Stimulated activated CD8-positive, alpha-beta memory T cell treated with anti-CD3 and anti-CD28 coated beads, Interleukin-2, amount 100 ng/mL, for 1 hour (primary cell): Measurements from ENCODE around the gene KIF5C.
A peak's percentile ranks its signal among the peaks of the same experiment; 100 is the strongest.

Experiments used
- DNase-seq, 2 donors: peaks; one replicate each; pipeline ENCODE4 v3.0.0-alpha.2; 2020; ENCODE audit warnings: low read depth in 2 of 2

The KIF5C gene

DNA sequence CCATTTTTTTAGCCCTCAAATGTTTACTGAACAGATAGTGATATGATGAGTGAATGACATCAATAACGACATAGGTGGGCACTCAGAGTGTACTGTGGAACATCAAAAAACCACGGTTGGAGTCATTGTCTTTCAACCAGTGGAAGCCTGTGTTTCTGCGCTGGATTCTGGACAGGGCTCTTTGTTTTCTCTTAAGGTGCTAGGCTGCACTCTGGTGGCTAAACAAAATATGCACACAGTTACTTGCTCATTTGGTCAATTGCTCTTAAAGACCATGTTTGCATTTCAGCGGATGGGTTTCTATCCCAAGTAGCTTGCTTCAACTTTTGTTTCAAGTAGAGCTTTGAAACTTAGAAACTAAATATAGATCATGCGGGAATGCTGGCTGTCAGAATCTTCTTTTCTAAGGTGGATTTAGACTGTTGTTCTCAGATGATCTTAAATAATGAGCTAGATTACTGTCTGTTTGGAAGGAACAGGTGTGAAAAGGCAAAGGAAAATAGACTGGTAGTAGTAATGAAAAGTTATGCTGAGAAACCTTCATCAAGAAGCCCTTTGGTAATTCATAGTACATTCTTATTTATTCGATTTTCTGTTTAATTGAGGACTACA lies 115.0 kb downstream of the KIF5C start:
- peak in 1 of 2 donors; percentile 3 for DNase-seq

DNA sequence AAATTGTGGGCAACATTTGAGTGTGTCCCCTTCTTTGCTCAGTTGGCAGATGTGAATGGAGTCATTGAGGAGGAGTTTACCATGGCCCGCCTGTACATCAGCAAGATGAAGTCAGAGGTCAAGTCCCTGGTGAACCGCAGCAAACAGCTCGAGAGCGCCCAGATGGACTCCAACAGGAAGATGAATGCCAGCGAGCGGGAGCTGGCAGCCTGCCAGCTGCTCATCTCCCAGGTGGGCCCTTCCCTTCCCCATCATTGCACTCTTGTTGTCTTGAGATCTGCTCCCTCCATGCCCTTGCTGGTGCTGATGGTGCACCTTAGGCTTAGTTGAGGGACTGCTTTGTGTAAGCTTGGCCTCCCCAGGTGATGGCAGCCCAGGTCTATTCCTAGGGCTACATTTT lies 115.9 kb downstream of the KIF5C start:
- DNase-seq, result no peak

DNA sequence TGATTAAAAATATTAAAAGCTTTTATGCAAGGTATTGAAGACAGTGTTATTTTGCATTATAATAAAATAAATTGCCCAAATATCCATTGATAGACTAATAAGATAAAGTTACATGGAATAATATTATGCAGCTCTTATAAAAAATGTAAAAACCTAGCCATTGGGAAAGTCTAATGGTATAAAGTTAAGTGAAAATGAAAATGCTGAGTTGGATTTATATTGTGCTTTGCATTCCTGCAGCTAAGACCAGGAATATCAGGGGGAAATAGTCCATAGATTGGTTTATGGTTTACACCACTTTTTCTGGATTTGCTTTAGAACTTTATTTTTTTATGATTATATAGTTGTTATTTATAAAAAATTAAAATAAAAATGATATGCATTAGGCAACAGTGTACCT lies 117.4 kb downstream of the KIF5C start:
- DNase-seq, result no peak

DNA sequence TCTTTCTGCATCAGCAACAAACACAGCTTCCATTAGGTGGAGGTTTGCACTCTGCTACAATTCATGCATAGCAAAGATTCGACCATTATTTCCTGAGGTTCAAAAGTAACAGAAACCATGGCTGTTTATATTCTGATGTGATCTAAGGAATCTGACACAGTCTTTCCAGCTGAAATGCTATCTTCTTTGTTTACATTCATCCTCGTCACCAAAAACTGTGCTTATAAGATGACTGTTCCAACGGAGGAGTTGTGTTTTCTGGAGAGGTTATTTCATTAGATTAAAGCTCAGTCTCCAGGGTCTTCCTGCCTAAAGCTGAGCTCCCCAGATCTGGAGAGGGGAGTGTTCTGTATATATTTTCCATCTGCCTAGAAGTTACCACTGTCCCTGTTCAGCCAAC lies 118.3 kb downstream of the KIF5C start:
- DNase-seq, result no peak

DNA sequence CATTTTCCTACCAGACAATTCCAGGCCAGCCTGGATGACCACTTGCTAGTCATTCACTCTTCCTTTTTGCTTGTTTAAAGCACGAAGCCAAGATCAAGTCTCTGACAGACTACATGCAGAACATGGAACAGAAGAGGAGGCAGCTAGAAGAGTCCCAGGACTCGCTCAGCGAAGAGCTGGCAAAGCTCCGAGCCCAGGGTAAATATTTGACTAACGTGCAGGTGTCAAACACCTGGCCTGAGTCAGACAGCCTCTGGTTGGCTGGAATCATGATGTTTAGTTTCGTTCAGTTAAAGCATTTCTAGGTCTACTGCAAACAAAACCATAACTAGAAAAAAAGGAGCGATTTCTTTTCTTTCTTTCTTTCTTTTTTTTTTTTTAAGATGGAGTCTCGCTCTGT lies 119.3 kb downstream of the KIF5C start:
- no peak for DNase-seq

DNA sequence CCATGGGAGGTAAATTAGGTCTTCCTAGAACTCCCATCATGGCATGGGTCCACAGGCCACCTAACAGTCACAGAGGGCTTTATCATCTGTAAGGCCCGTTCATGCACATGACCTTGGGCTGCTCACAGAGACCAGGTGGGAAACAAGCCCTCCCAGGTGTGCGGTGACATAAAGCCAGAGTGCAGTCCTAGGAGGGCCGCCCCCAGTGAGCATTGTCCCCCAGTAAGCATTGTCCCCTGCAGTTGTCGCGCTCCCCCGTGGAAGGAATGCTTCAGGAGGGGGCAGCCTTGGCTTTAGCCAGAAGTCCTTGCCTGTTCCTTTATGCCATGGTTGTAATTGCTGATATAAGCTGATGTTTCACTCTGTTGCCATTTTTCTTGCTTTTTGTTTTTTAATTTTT lies 121.8 kb downstream of the KIF5C start:
- DNase-seq, result no peak

DNA sequence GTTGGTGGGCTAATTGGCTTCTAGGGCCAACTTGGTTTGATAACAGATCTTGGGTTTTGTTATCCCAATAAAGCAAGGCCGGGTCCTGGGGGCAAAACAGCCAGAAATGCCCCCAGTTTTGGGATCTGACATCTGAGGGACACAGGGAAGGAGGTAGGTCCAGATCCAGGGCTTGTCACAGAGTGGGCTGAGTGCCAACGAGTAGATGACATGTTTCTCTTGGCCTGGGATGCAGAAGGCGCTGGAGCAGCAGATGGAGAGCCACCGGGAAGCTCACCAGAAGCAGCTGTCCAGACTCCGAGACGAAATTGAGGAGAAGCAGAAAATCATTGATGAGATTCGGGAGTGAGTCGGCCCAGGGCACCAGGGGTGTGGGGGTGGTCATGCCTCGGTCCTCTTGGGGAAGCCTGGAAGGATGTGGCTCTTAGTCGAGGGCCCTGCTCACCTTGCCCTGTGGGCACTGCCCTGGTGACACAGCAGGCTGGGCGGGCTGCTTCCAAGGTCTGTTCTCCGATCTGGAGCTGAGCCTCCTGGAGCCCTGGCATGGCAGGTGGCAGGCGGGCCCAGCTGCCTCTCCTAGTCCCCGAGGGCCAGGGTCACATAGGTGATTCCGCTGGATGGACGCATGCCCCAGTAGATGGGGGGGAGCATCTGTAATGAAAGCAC lies 123.3 kb downstream of the KIF5C start:
- DNase-seq, result no peak

DNA sequence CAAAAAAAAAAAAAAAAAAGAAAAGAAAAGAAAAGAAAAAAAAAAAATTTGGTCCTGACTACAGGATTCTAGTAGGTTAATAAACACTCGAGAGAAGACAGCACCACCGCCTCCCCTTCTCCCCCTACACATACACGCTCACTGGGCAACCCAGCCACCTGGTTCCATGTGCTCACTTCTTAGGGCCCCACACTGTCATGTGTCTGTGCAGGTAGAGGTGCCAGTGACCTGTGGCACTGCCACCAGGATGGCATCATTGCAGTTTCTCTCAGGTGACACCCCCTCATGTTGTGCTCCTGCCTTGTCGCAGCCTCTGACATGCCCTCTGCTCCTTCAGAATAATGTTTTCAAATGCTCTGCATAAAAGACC lies 123.8 kb downstream of the KIF5C start:
- DNase-seq, result no peak

DNA sequence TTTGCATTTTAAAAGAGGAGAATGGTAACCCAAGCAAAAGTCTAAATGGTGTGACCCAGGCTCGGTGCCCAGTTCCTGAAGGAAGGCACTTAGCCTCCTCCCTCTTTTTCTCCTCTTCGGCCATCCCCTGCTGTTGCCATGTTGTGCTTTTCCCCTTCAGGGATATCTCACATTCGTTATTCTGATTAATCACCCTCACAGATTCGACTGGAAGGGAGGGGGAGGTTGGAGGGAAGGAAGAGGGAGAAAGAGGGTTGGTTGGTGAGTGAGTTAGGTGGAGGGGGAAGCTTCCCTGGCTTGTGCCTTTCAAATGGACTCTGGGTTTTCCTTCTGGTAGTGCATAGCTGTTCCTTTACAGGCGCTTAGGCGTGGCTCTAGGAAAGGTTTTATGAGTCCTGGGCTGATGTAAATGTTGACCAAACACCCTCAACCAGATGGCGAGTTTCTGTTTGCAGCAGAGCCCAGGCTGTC lies 124.5 kb downstream of the KIF5C start:
- no peak for DNase-seq

DNA sequence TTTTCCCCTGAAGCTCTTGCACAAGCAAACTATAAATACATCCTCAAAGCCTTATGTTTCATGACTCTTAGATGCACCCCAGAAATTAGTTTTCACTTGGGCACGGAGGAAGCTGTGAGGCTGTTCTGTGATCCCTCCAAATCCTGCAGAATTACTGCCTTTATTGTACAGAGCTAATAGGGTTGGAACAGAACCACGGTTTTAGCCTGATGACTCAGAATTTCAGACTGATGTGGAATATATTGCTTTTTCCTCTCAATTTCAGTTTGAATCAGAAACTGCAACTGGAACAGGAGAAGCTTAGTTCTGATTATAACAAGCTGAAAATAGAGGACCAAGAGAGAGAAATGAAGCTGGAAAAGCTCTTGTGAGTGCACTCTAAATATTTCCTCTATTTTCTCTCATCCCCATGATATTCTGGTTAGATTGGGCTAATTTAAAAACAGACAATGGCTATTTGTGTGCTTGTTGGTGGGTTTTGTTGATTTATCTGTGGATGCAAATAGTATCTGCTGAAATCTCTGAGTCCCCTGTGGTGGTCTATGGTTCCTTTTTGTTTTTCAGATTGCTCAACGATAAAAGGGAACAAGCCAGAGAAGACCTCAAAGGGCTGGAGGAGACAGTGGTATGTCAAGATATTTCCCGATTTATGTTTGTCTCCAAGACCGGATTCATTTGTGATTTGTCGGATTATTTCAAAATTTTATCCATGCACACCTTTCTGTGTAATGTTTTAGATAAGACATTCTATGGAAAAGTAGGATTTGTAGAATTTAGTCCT lies 125.3 kb downstream of the KIF5C start:
- no peak for DNase-seq

DNA sequence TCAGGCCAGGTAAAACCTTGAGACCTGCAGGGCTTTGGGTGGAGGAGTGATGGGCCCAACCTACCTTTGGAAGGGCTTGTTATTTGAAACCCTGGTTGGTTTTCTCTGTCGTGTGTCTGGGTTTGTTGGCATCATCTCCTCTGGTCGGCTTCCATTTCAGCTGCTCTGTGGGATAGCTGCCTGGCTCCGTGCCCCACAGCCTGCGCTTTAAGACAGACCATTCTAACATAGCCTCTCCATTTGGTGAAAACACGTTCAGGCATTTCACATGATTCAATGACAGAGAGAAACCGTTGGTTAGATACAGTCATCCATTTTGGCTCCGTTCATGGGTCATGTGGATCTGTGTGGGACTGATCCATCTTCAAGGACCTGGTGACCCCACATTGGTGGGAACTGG lies 126.5 kb downstream of the KIF5C start:
- DNase-seq, result no peak

DNA sequence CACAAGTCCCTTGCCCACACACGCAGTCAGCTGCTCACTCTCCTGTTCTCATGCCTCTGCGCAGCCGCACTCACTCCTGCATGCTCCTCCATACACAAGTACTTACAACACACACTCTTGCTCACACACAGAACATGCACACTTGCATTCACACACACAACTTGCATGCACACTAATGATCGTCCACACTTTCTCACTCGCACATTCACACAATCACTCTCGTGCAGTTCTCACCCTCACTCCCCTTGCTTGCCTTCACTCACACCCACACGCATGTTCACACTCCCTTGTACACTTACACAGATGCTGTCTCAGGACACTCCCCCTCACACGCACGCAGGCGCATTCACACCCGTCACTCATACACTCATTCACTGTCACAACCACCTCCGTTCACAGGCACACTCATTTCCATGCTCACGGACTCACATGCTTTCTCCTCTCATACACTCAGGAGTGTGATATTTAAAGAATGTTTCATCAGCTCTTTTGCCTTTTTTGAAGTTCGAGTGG lies 127.4 kb downstream of the KIF5C start:
- DNase-seq, result no peak

DNA sequence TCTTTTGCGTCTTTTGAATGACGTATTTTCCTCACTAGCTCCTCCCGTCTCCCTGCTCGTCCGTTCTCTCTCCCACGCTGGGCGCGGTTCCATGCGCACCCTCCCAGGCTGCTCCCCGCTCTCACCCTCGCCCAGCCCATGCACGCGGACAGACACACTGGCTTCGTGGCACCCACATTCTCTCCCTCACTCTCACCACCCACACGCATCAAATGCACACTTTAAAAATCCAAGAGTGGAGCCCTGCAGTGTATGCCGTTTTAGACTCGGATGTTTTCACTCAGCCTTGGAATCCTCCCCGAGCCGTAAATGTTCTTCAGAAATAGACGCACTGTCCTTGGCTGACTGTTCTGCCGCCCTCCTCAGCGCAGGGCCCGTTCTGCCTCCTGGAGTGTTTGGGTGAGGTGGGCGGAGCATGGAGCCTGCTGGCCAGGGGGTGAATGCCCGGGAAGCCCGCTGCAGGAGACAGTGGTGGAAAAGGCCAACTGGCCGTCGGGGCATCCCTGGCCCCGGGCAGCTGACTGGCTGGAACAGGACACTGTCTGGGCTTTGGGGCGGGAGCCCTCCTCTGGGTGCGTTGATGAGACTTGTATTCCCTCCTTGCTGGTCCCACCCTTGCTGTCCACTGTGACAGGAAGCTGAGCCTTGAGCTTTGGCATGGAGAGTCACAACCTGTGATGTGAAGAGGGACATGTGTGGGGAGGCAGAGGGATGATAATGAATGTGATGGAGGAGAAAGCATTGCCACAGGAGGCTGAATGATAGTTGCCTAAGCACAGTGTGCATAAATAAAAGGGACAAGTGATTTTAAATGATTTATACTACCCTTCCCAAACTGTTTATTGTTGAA lies 128.1 kb downstream of the KIF5C start:
- DNase-seq, result no peak

DNA sequence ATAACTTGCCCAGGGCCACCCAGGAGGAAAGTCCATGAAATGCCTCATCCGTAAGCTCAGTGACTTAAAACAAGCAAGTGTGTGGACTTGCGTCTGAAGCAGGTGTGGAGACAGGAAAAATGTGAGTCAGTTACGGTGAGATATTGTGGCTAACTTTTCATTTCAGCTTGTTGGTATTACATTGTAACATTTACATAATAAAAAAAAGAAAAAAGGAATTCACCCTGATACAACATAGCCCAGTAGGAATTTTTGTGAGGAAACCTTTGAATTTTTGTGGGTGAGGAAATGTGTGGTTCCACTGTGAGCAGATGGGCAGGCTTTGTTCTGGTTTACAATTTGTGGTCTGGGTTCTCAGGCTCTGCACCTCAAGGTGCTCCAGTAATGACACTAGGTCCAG lies 129.8 kb downstream of the KIF5C start:
- no peak for DNase-seq

DNA sequence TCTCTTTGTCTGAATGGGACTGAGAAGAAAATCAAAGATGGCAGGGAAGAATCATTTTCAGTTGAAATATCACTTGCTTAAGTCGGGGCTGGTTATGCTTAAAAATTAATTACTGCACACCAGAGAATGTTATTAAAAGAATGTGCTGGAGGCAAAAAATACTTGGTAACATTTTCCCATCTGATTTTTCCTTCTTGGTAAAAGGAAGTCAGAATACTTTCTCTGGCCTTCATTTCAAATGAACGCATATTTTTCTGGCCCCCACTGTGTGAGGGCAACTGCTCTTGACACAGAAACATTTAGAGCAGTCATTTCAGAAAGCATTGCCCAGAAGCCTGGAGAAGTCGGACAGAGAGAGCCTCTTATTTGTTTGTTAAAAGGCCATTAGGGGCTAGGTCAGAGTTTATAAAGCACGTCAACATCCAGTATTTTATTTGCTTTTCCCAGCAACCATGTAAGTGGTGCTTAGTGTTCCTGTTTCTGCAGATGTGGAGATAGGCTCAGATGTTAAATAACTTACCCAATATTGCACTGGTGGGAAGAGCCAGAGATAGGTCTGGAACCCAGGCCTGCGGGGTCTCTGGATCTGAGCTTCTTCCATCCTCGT lies 130.5 kb downstream of the KIF5C start:
- DNase-seq, result no peak

DNA sequence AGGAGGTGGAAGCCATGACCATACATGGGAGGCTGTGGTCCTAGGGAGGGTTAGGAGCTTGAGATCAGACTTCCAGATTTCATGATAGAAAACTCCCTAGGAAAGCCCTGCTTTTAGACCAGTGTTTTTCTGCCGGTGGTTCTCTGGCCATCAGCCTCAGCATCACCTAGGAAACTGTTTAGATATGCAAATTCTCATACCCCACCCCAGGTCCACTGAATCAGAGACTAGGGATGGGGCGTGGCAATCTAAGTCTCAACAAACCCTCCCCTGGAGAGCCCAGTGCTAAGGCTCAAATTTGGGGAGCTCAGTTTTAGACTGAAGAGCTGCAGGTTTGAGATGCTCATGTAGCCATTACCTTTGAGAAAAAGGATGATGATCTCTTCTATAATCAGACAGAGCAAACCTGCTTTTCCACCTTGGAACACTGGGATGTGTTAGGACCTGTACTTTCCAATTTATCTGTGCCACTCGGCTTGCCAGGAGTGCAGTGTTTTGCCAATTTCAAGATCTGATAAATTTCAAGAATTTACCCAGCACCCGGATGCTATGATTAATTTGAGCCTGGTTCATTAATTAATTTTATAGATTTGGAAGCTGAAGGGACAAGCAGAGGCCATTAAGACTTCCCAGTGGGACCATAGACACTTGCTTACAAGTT lies 132.0 kb downstream of the KIF5C start:
- DNase-seq, result no peak

DNA sequence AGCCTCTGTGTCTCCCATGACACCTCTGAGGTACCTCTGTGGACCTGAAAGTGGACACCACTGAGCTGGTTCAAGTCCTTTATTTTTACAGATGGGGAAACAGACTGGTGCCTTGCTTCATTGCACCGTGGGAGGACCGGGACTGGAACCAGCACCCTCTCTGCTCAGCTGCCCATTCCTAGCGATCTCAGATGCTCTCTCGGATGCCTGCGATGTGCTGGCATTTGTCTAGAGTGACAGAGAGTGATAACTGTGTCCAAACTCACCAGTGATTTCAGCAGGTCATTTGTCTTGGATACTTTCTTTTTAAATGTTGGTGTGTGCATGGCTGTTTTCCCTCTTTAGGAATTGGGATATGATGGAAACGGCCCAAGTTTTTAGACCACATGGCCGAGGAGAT lies 133.4 kb downstream of the KIF5C start:
- DNase-seq, result no peak

DNA sequence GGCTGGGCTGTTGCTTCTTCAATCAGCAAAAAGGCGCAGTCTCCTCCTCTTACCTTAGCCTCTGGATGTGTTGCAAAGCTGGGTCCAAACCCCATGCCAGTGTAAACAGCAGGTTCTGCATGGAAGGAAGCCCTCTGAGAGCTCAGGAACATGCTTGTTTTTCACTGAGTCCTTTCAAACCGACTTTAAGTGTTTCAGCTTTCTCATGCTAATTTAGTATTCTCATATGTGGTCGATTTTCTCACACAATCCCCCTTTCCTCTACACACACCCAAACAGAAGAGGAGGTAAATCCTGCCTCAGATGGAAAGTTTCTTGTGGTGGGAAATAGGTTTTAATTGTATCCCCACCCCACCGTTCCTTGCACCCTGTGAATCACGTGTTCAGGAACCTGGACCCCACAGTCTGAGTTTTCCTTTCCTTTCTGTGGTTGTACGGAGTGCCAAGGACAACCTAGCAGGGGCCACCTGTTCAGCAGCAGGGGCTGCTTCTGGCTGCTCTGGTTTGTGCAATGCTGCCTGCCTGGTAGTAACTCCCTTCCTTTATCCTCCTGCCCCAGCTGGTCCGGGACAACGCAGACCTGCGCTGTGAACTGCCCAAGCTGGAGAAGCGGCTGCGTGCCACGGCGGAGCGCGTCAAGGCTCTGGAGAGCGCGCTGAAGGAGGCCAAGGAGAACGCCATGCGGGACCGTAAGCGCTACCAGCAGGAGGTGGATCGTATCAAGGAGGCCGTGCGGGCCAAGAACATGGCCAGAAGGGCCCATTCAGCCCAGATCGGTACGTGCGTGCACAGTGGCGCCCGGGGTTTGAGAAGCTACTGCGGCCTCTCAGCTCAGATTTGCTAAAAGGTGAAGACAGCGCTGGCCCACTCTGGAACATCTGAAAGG lies 134.8 kb downstream of the KIF5C start:
- no peak for DNase-seq

DNA sequence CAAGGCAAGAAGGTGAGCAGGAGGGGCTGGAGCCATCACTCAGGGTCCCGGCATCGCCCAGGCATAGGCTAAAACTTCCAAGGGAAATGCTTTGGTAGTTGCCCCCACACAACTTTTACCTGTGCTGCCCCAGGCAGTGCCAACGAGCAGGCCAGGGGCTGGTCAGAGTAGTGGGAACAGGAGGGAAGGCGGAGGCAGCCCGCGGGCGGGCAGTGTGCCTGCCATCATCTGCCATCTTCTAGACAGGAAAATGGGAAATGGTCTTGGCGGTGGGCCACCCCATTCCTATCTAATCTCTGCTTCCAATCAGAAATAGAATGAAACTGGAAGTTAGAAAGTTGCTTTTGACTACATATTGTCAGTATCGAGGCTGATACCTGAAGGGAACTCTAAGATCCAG lies 137.5 kb downstream of the KIF5C start:
- no peak for DNase-seq

DNA sequence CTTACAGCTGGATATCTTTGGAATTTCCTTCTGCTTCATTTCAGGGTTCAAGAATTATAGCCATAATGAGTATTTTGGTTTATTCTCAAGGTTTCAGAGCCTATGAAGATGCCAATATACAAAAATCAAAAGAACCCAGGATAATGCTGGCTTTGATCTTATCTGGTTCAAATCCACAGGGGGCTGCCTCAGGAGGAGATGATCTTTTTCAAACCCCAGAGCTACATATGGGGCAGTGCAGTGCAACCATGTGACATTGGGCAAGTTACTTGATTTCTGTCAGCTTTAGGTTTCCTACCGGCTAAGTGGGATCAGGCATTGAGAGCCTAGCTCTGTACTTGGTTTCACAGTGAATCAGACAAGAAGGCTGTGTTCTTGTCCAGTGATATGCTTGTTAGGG lies 140.5 kb downstream of the KIF5C start:
- DNase-seq, result no peak
